HG02588 (cell line): ENCODE measurements around the gene FABP6.

ENCODE experiments used
- ATAC-seq: cut with Tn5 transposase; IDR thresholded peaks from one replicate; pipeline ENCODE4 v1.9.1; 2021; ENCODE audit warnings: mild to moderate bottlenecking, moderate library complexity; ENCODE audit not compliant: unreplicated experiment

Gene FABP6

DNA sequence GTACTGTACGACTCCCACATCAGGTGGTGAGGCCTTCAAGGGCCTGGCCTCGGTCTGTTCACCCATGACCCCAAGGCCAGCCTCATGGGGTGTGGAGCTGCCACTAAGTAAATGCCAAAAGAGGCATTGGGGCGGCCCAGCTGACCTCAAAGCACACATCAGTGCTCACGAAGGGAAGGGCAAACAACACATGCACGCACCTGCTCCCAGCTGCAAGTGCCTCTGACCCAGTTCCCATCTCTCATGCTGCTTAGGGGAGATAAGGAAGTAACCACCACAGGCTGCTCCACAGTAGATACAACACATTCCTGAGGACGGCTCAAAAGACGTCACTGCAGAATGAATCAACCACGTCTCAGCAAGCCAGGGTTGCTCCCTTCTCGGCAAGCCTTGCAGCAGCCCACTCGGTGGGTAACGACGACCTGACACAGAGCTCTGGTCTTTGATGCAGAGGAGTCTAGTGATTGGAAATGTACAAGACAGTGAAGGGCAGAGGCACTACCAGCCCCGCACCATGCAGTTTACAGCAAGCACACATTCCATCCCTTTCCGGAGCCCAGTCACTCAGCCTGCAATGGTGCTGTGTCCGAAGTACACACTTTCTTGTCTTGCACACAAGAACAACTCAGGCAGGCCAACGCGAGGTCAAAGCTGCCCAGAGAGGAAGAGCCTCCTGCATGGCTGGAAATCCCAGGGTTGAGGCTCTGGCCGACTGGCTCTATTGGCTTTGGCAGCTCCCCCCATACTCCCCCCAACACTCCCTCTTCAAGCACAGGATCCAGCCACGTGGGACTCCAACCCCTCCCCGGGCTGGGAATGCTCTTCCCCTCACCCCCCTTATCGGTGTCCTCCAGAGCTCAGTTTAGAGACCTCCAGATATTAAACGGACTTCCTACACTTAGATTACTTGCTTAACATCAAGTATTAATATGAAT, 31.8 kb downstream of the FABP6 start:
- ATAC-seq = no peak

DNA sequence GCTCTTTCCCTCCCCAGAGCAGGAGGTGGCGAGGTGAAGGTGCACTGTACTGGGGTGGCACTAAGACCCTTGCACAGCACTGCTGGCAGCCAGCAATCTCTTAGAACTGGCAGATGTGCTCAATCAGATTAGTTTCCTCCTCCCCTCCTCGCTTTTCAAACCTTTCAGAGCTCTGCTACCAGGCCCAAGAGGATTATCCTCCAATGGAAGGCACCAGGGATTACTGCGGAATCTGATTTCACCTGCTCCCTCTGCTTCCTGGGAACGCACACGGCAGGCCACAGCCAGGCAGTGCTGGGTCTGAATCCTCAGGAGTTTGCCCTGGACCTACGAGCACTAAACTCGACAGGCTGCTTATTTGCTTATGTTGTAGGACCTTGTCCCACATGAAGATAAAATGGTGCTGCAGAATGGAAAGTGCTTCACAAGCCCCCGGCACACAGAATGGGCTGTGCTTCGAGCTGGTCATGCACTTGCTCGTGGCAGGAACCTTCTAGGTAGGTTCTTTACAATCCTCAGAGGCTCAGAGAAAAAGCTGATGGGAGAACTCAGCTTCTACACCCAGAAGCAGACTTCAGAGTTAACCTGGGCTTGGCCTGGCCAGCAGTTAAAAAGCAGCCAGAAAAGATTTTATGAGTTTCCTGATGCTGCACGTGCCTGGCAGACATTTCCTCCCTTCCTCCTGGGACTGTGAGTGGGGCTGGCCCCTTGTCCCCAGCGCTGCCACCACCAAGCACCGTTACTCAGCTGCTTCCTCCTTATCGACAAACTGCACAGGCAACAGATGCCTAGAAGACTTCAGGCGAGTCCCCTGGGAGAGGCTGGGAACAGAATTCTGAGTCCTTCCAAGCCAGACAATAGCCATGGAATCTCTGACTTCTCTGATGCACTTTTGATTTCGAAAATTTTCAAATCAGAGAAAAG, 33.1 kb downstream of the FABP6 start:
- ATAC-seq = no peak

DNA sequence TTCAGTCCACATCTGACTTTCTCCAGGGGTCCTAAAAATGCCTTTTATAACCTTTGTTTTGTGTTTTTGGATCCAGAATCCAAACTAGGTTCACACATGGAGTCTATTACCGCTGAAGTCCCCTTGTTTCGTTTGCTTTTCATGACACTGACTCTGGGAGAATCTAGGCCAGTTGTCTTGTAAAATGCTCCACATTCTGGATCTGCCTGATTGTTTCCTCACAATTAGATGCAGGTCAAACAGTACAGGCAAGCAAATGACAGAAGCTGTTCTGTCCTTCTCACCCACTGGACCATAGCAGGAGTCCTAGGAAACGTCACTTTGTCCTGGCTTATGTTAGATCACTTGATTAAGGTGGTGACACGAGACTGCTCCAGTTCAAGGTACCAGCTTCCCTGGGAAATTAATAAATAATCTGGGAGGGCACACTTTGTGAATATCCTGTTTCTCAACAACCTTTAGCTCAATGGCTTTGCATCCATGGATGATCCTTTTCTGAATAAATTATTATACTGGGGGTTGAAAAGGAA, 34.1 kb downstream of the FABP6 start:
- ATAC-seq = no peak

DNA sequence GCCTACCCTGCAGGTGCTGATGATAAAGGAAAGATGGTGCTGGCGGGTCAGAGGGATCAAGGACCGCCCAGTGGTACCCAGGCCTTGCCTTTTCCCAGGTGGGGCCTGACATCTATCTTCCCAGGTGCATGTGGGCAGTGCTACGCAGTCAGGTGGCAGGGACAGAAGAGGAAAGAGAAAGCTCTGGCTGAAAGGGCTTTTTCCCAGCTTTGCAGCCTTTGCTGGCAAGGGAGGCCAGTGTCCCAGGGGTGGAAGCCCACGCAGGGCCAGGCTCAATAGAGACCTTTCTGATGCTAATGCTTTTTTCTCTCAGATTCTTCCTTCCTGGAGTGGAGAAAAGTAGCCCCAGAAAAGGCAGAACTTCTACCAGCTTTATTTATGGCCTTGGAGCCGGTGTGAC, 36.7 kb downstream of the FABP6 start:
- no peak for ATAC-seq

DNA sequence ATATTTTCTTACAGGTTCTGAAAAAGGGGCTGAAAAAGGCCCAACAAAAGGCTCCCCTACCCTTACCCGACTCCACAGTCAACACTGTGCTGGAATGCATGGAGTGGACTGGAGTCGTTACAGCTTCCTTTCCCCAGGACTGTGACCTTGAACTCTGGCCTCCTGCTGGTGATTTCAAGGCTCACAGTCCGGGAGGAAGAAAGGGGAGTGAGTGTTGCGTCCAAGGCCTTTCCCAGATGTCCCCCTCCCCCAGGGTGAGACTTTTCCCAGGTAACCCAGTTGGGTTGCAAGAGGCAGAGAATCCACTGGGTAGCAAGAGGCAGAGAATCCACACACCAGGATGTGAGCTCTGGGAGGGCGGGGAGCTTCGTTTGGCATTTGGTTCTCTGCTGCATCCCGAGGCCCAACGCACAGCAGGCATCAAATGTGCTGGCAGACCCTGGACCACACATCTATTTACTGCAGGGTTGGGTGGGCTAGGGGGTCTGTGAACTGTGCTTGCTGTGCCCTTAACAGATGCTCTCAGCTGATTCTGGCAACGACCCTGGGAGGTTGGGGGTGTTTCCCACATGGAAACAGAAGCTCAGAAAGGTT, 37.5 kb downstream of the FABP6 start:
- no peak for ATAC-seq

DNA sequence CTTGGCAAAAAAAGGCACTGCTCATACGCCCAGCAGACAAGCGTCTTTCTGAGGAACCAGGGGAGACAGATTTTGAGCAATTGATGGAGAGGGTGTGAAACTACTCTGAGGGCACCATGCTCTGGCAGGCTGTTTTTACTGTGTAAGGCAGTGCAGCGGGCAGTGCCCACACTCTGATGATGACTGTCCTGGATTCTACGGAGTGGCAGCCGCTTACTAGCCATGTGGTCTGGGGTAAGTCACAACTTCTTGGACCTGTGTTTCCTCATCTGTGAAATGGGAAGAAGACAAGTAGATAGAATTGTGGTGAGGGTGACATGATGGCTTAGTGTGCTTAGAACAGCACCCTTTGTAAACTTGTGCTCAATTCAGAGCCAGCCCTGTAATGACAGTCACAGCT, 38.8 kb downstream of the FABP6 start:
- ATAC-seq = no peak

DNA sequence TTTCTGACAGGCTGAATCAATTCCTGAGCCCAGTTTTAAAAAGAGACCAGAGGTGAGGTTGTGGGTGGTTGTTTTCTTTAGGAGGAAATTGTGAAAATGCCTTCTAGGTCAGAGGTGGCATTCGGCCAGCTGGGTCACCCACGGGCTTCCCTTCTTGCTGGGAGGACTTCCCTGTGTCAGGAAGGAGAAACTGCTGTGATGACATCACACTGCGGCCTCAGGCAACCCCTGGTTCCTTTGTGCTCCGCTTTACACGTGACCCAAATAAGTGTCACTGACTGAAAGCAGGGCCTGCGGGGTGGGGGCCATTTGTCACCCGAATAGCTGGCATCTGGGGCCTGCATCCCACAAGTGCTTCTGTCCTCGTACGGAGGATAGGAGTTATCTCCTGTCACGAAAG, 39.7 kb downstream of the FABP6 start:
- no peak for ATAC-seq

DNA sequence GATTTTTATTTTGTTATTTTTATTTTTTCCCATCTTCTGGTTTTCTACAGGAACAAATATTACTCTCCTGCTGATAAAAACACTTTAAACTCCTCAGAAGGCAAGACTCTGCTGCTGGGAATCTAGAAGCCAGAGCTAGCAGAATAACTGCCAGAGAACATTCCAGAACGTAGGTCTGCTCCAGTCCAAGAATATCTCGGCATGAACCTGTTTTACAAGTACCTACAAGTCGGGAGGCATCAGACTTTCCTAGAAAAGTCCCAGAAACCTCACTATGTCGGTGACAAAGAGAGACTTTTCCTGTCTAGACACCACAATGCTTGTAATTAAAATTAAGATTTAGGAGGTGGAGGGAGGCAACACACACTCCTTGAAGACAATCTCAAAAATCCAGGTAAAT, 41.4 kb downstream of the FABP6 start:
- no peak for ATAC-seq

DNA sequence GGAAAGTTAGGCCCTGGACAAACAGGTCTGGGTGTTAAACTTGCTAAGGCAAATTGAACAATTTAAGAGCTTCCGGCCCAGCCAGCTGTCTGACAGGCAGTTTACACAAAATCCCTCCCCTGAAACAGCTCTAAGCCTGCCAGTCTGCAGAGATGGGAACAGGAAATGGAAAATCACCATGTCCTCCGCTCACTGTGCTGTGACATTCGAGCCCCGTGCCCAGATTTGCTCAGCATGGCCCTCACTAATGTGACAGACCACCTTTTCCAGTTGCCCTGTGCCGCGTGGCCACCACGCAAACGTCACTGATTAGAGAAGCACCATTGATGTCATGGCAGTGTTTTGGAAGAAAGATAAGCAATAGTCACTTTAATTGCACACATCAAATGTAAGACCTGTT, 42.1 kb downstream of the FABP6 start:
- no peak for ATAC-seq

DNA sequence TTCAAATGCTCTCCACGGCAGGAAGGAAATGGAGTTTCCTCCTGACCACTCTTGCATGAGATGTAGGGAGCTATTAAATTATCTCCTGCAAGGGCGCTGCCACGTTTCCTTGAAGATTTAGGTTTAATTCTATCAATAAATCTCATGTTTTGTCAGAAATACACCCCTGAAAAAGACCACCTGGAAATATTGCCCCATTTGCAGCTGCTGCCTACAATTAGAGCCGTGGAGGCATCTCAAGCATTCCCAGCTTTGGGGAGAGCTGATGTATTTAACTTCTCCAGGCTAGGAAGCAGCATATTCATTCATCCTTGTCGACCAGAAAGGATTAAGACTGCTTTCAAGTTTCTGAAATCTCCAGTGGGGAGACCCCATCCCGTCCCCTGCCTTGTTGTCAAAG, 42.5 kb downstream of the FABP6 start:
- ATAC-seq = no peak

DNA sequence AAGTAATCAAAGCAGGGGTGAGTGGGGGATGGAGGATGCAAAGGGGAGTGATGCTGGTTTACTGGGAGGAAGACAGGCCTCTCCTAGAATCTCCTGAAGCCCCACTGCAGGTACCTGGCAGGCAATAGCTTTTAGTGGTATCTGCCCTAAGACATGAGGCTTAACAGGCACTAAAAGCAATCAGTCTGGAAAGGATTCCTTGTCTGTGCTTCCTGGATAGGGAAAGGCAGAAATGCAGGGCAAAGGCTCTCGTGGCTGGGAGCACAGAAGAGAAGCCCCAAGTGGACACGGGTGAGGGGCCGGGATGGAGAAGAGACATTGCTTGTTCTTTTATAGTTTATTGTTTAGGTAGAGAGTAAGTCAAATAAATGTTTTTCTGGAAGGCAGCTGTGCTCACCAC, 43.0 kb downstream of the FABP6 start:
- no peak for ATAC-seq

DNA sequence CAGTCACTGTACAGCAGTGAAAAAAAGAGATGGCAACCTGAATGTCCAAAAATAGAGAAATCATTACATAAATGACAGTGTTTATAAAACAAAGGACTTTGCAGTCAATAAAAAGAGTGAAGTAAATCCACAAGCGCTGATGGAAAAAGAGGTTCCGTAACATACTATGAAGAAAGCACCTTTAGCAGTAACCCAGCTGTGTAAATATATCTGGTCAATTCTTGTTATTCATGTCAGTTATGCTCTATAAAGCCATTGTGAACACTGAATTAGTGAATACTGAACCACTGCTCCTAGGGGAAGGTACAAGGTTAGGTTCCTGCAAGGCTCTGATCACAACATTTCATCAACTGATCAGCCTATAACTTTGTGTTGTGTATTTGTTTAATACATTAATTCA, 43.6 kb downstream of the FABP6 start:
- no peak for ATAC-seq

DNA sequence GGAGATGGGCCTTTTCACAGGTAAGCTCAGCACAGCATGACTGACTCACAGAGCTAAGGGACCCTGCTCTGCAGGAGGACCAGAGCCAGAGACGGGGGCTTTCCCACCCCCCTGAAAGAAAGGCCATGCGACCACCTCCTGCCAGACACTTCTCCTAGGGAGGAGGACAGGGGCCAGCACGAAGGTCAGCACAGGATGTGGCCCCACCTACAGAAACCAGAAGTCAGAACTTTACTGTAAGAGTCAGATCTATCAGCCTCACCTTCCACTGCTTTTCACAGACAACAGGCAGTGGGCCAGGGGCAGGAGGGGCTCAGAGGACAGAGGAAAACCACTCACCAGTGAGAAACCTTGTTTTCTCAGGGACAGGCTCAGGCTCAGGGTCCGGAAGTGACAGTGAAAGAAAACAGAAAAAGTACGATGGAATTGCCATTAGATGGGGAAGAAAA, 45.2 kb downstream of the FABP6 start:
- ATAC-seq = no peak

DNA sequence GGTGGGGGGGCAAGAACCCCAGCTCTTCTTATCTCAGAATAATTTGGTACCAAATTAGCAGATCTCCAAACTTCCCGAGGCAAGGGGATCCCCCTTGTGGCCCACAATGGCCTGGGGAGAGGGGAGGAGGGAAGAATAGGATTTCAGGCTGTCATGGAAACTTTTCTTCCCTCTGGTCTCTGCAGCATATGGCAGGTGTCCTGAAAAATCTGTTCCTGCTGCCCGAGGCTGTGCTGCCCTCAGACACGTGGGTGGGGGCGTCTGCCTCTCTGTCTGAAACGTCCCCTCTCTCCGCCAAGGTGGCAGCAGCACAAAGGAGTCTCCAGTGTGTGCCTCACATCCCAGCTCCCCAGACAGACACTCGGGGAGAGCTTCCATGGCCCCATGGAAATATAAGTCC, 49.0 kb downstream of the FABP6 start:
- ATAC-seq = no peak

DNA sequence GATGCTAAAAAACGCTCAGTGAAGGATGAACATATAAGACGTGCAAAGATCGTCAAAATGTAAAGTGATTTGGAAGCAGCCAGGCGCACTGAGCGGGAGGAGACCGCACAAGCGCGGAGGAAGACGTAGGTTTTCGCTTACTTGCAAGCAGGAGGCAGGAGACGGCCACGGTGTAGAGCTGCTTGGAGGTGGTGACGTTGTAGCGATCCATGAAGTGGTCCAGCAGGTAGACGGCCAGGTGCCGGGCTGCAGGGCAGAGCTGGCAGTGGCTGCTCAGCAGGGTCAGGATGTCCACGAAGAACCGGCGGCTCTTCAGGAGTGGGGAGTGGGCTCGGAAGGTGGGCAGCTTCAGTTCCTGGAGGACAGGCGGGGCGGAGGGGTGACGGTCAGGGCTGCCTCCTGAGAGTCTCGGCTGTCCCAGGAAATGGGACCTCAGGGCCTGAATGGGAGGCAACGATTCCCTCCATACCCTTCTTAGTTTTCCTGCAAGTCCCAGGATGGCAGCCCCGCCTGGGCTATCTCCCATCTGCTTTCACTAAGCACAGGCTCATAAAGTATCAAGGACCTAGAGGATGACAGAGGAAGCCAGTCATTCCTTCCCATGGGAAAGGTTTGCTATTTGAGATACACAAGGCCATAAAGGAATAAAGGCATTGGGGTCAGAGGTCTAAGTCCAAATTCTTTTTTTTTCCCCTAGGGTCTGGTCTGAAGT, 51.2 kb downstream of the FABP6 start:
- ATAC-seq = no peak

DNA sequence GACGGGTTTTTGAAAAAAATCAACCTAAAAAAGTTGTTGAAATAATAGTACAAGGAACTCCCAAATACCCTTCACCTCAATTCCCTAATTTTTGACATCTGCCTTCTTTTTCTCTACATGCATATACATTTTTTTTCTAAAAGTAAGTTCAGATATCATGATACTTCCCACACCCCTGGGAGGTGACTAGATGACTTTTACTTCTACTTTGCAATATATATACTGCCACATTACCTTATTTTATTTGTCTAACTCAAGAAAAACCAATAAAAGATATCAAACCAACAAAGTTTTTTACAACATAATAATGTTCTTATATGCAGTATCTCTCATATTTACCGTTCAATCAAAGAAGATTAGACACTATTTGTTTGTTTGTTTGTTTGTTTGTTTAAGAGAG, 52.0 kb downstream of the FABP6 start:
- ATAC-seq = no peak

DNA sequence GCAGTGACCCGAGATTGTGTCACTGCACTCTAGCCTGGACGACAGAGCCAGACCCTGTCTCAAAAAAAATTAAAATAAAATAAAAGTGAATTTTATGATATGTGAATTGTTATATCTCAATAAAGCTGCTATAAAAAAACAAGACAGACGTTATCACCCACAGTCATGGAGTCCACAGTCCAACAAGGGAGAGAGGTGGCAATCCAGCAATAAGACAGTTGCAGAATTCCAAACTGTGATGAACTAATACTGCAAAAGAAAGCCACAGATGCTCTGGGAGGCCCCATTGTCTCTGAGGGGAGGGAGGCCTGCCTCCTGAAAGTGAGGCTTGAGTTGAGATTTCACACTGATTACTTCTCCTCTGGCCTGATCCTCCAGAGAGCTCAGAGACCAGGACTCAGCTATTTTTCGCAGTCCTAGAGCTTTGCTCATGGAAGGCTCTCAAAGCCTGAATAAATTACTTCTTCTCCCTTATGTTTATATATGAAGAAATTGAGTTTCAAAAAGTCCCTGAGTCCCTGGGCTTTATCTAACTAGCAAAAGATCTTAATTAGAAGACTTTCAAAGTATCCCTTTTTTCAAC, 55.1 kb downstream of the FABP6 start:
- no peak for ATAC-seq

DNA sequence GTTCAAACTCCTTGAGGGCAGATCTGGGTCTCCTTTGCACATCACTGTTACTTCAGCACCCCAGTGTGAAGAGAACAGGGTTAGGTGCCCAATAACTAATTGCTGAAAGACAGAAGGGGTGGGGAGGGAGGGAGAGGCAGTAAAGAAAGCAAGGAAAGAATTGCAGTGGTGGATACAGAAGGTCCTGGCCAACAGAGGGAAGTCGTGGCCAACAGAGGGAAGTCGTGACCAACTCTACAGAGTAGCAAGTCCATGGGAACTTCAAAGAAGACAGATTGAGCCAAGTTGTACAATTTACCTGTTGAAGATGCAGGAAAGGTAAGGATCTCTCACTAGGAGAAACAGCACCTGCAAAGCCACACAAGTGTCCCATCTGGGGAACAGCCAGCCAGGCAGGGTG, 56.0 kb downstream of the FABP6 start:
- no peak for ATAC-seq

DNA sequence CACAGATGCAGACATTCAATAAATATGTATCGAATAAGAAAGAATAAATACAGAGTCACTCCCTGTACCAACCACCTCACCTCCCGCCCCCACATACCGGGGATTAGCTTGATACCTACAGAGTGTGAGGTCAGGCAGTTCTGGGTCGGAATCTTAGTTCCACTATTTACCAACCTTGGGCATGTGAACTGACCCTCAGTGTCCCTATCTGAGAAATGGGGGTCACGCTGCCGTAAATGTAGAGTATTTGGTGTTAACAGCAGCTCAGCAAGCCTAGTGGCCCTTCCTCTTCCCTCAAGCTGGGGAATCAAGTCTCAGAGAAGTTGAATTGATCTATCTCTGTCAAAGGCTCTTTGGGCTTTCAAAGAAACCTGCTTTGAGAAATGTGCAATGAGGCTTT, 57.6 kb downstream of the FABP6 start:
- ATAC-seq = no peak

DNA sequence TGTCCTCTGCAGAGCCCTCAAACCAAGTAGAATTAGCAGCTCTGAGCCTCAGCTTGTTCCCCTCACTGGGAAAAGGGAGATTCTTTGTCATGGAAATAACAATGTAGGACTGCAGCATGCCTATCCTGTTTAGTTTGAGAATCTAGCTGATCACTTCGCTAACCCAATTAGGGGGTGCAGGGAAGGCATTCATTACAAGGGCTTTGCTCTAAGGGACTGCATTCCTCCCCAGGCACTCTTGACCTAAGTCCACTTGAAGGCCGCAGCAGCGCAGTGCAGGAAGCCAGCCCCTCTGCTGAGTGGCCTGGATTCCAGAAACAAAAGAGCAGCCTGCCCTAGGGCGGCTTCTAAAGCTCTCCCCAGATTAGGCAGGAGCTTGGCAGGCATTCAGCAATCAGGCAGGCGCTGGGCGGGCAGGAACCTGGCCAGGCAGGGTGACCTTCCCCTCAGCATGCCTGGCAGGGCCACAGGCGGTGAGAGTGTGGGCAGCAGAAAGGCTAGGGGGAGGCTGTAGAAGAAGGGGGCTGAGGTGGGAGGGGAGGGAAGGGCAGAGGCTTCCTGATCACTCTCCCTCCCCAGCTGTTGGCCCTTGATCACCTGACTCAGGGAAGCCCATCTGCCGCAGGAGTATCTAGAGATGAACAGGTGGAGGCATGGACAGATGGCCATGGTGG, 58.2 kb downstream of the FABP6 start:
- ATAC-seq = no peak
